GM21619 (cell line): ENCODE measurements around the gene CACNA1S.

ENCODE experiments used
- ATAC-seq: cut with Tn5 transposase; IDR thresholded peaks from one replicate; pipeline ENCODE4 v1.9.1; 2021; ENCODE audit not compliant: unreplicated experiment

CACNA1S gene

DNA sequence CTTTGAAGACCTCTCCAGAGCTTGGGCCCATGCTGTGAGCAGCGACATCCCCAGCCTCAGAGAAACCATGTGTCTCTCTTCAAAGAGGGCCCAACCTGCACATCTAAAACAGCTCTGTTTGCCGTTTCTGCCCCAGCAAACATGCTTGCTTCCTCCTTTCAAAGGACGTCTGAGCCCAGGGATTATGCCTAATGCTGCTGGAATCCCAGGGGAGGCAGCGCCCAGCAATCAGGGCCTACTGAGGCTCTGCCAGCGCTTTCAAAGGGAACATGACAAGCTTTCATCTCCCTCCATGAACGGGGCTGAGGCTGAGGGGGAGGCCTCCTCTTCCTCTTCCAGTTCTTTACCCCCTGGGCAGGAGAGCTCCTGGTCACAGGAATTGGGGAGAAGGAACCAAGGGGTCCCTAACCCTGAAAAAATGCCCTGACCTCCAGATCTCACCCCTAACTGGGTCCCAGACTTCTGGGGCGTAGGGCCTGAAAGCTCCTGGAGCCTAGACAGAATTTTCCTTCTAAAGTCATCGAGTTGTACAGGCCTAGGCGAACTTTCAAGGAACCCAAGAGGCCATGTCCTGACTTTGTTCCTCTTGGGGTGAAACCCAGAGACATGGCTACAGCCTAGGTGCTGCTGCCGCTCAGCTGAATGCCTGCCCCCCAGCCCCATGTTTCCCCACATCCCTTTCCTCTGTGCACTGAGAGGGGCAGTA, 28.2 kb upstream of the CACNA1S start:
- ATAC-seq: no peak

DNA sequence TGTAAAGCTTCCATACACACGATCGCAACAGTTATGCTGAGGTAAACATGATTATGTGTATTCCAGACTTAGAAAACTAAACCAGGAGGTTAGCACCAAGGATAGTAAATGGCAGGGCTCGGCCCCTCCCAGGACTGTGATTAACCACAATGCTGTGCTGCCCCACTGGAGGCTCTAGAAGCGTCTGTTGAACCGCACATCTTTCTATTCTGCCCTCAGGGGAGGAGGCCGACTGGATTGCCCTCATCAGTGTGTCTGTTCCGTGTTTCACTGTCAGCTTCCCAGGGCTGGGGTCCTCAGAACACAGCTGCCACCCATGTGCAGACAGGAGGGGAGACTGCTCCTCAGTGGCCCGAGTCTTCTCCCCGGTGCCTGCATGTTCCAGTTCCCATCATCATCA, 27.5 kb upstream of the CACNA1S start:
- no peak for ATAC-seq

DNA sequence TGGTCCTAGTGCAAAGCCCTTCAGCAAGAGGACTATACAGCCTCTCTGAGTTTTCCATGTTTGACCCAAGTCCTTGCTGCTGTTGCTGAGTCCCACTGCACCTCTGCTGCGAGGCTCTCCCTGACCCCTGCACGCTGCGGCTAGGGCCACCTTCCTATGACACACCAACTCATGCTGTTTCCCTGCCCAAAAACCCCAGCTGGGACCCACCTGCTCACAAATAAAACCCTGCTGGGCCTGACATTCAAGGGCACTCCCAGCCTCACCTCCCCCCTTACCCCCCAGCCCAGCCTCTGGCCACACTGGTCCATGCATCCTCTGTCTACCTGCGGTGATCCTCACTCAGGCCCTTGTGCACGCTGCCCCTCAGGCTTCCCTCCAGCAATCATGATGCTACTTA, 27.1 kb upstream of the CACNA1S start:
- no peak for ATAC-seq

DNA sequence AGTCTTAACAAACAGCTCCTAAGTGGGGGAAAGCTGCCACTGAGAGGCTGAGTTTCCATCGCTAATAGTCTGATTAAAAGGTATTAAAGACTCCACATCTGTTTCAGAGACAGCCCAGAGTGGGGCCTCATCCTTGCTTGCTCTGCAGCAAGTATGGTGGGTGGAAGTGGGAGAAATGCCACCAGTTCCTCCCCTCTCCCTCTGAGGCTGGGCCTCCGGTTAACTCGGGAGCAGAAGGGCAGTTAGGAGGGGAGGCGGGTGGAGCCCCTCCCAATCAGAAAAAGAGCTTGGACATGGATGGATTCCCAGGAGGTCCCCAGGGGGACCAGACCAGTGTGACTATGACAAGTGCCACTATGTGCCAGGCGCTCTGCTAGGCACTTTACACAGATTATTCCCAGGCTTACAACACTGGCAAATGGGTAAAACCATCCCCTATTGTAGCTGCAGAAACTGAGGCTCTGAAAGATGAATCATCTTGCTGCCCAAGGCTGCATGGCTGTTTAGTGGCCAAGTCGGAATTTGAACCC, 26.1 kb upstream of the CACNA1S start:
- no peak for ATAC-seq

DNA sequence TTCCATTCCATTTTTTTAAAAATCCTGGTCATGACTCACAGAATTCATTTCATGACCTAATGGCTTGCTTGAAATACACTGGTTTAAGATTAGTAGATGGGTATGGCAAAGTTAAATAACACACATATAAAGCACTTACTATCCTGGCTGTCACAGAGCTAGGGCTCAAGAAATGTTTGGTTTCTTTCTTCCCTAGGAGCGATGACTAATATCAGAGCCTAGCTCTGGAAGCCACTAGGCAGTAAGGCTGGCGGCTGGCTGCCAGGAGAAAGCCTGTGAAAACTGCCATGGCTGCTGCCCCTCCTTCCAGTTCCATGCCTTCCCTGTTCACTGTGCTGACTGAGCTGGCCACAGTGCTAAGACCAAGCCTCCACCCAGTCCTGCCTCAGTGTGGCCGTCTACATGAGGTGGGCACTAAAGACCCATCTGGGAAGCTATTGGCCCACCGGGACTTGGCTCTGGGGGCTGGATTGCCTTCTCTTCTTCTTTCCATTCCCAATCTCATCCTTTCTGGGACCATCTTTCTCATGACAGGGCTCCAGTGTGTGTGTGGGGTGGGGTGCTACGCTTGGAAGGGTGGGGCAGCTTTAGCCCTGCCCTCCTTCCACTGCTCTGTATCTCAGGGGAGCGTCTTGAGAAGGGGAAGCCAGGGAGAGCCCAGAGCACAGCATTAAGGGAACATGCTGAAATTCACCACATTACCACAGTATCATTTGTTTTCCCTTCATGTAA, 25.5 kb upstream of the CACNA1S start:
- ATAC-seq: no peak

DNA sequence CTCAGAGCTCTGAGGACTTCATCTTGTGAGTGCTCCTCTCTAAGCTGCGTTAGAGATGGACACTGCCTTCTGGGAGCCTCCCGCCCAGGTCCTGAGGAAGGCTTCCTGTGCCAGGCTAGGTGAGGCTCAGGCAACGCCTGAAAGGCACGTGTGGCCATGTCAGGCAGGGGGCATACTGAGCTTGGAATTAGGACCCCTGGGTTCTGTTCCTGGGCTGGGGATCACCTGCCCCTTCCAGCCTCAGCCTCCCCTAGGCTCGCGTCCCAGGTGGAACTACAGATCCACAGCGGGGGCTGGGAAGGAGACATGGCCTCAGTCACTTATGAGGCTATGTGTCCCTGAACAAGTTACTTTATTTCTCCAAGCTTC, 24.8 kb upstream of the CACNA1S start:
- ATAC-seq: no peak

DNA sequence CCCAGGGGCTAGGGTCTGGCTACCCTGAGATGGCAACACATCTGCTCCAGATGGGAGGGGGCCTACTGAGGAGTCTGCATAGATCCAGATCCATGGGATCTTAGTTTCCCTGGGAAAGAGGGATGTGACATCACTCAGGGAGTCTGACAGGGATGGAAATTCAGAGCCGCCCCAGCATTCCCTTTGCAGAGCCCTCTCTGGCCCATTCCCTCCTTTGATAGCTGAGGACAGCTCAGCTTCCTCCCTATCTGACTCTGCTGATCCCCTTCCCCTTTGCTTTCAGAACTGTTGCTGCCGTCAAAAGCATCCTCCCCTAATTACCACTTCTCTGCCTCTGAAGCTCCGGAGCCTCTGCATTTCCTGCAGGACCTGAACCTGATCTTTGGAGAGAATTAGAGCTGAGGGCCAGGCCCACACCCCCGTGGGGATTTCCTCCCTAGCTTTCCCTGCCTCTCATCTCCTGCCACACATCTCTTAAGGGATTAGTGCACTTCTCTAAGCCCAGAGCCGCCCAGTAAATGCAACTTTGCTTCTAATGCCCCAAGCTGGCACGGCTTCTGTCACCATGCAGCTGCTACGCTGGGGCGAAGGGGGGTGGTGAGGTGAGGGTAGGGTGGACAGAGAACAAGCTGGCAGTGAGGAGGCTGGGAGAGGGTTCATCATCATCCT, 24.3 kb upstream of the CACNA1S start:
- ATAC-seq: no peak

DNA sequence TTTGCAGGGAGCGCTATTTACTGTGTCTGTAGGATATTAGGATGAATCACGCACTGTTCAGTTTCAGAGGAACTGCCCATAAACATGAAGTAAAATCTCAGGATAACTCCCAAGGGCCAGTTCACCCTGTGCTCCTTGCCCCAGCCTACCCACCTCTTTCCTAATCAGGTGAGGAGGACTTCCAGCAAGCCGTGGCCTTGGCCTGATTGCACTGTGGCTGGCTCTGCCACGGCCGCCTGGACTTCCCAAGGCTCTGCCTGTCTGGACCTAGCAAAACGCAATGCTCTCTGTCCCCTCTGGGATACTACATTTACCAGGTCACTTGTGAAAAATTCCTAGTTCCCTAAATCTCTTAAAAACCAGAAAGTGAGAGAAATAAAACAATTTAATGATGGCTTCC, 22.2 kb upstream of the CACNA1S start:
- no peak for ATAC-seq

DNA sequence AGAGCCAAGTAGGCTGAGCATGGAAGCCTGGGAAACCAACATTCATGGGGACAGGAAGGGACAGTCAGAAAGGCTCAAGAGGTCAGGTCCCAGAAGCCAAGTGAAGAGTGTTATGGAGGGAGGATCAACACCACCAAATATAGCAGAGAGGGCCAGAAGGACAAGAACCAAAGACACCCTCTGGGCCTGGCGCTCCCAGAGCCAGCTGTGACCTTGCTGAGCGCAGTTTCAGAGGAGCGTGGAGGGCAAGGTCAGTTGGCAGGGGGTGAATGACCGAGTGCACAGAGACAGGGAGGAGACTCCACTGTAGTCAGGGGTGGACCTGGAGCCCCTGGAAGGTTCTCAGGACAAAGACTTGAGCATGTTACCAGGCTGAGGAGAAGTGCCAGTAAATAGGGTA, 19.2 kb upstream of the CACNA1S start:
- no peak for ATAC-seq

DNA sequence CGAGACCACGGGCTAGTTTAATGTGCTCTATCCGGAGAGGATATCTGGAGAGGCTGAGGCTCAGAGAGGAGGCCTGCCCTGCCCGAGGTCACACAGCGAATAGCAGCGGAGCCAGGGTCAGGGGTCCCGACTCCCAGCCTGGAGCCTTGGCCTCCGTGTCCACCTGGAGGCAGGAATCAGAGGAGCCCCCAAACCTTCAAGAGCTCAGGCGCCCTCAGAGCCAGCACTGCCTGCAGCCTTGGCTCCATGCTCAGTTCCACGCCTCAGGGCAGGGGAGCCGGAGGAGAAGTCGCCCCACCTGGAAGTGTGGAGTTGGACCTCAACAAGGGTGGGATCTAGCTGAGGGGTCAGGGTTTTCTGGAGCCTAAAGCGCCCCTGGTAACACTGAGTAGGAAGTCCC, 16.7 kb upstream of the CACNA1S start:
- ATAC-seq: no peak

DNA sequence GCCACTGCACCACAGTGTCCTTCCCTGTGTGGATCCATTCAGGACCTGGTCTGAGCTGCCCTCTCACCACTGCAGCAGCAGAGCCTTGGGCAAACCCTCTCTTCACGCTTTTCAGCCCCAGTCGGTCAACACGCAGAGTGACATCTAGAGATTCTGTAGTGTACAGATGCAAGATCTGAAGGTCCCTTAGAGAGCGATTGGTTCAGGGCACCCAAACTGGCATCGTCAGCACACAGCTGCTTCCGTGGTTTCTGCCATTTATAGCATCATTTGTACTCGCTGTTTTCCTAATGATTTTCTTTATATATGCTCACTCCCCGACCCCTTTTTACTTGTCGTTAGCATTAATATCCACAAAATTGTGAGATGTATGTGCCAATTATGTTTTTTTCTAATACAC, 16.2 kb upstream of the CACNA1S start:
- no peak for ATAC-seq

DNA sequence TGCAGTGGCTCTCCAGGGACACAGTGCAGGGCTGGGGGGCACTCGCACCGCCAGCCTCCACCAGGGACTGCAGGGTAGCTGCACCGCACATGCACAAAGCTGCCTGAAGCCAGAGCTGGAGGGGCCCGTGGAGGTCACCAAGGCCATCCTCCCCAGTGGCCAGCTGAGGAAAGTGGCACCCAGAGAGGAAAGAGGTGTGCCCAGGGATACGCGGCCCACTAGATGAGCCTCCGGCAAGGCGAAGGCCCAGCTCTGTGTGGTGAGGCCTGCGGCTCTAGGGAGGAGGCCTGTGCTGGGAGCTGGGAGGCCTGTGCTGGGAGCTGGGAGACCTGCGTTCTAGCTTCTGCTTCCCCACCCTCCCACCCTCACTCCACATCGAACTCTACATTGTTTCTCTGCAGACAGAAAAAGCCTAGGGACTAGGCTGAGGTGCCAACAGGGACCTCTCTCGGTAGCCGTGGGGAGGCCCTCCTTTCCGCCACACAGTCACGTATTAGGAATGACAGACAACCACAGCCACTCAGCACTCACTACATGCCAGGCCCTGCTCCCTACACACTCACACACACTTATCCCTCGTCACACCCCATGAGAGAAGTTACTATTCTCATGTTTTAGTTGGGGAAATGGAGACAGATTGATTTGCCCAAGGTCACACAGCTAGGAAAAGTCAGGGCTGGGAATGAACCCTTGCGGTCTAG, 15.7 kb upstream of the CACNA1S start:
- ATAC-seq: no peak

DNA sequence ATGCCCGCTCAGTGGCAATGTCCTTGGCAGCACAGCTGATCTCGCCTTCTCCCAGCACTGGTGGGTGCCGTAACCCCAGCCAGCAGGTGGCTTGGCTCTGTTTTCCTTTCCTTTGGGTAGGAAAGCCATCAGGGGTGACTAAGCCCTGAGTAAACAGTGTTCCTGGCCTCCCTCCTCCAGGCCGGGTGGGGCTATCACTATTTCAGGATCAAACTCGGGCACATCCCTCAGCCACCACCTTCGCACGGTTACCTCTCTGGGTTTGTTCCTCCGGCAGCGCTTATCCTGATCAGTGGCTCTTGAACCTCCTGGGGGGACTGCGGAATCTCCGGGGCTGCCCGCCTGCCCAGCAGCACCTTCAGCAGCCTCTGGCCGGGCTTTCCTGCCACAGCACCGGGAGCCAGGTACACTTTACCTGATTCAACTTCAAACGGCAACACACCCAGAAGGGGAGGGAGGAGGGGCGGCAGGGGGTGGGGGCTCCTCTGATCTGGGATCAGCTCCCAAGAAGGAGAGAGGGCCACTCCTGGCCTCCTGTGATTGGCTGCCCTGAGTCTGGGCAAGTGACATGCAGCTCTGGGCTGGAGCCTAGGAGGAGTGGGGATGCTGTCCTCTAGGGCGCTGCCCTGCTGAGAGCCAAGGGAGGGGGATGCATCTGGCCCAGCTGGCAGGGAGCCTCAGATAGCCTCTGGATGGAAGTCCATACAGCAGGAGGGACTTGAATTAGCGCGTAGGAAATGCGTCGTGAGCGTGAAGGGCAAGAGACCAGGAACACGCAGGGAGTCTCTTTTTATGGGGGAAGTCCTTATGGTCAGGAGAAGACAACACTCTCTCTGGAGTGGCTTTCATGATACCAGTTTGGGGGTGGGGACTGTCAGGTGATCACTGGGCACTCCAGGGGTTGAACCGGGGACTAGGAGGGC, 14.9 kb upstream of the CACNA1S start, which contains the start of gene ASCL5:
Gene ASCL5 (minus strand): TSS at position 353 of the 923 bp plus-strand sequence. CDS start 11,812 bp downstream, outside the sequence.
- ATAC-seq: no peak

DNA sequence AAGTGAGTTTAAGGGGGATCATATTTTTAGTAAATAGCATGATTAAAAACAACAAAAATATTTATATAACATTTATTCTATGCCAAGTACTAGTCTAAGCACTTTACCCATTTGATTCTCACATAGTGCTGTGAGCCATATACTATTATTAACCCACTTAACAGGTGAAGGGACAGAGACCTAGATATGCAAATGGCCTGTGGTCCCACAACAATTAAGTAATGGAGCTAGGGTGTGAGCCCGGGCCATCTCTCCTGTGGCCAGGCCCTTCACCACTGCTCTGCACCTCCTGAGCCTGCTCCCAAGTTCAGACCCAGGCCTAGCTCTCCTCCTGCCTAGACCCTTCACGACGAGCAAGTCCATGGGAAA, 14.2 kb upstream of the CACNA1S start:
- no peak for ATAC-seq

DNA sequence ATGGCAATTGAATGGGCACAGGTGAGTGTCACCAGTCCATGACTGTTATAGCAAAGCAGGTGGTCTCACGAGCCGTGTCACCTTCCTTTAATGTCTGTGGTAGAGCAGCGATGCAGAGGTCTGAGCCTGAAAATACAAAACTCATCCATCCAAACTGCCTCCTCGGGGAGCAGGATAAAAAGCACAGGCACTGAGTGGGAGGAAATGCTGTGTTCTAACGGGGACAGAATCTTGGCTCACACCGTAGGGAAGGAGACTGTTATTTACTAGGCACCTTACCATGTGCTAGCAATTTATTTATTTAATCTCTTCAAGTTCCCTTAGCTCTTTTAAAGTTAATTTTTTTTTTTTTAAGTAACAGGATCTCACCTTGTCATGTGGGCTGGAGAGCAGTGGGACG, 13.6 kb upstream of the CACNA1S start:
- ATAC-seq: no peak

DNA sequence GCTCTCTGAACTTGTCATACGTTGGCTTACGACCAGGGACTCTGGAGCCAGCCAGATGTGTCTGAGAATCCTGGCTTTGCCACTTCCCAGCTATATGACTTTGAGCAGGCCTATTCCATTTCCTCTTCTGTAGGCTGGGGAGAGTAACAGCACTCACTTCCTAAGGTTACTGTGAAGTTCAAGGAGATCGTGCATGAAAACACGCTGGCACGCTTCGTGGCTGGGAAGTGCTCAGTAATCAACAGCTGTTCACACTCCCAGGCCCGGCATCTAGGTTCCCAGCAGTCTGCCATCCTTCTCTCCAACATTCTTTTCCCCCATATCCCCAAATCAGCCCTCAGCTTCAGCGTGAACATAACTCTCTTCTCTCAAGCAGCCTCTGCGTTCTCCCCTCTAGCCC, 12.8 kb upstream of the CACNA1S start:
- no peak for ATAC-seq

DNA sequence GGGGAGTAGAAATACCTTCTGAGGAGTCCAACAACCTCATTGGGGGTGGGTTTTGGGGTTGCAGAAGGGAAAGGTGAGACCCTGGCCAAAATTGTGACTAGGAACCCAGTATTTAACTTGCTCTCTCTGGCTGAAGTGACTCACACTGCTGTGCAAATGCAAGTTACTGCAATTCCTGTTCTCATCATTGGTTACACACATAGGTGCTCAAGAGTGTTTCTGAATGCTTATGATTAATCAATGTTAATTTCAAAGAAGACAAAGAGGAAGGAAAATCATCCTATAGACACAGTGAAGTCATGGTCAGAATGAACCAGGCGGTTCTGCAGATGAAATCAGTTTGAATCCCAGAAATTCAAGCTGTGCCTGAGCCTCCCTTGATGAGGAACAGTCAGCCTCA, 11.6 kb upstream of the CACNA1S start:
- ATAC-seq: no peak

DNA sequence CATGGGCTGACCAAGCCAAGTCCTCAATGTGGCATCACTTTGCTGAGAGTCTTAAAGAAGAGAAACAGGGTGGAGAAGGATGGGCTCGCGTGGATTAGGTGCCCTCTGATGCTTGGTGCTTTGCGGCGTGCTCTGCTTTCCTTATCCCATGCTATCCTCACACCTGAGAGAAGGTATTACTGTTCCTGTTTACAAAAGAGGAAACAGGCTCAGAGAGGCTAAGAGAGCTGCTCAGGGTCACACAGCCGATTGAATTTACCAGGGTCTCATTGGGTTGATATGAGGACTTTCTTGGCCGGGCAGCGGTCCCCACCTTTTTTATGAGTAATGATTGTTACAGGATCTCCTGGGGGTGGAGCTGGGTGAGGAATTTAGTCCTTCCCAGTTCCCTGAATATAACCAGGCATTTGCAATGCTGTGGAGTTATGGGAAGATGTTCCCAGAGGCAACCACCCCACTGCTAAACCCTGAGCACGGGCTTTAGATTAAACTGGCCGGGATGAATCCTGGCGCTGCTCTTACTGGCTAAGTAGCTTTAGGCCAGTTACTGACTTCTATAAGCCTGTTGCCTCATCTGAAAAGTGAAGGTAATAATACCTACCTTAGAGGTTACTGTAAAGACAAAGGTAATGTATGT, 10.2 kb upstream of the CACNA1S start:
- no peak for ATAC-seq

DNA sequence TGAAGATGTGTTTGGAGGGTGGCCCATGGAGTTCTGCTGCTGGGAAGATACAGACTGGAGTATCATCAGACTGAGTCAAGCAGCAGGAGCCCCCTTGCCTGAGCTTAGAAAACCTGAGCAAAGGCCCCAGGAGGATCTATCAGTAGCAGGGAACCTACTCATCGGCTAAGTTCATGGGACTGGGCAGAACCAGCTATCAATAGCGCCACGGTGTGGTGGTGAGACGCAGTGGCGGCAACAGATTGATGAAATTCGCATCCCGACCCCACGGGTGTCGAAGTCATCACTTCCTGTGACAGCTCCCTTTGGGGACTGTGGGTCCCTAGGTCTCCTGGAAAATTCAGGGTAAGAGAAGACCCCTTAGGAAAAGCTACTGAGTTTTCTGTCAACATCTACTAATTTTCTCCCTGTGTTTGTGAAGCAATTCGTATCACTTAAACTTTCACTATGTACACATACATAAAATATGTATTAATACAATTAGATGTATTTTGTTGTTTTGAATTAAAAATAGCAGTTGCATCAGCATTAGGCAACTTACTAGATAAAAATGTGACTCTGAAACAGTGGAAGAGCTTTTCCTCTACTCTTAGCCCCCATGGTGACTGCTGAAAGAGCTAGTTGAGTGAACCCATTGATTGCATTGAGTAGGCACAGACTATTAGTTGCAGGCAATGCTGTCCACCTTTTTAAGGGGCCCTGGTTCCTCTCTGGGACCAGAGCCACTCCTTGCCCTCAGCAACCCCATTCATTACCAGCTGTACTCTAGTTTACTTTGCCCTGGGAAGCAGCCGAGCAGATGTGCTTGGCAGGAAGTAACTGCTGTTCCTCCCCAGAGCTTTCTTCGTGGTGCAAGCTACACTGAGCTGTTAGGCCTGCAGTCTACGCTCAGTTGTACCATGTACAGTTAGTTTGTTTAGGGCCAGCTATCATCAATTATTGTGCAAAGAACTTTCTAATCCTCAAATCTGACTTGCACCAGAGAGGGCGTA, 7.3 kb upstream of the CACNA1S start:
- no peak for ATAC-seq
